ENCODE results near the gene ZNF70. TPM values are rescaled to one million over a fixed set of nuclear protein-coding genes. Genes with fewer than 3 reads are reported as not detected.
A peak's percentile ranks its signal among the peaks of the same experiment; 100 is the strongest.

ZNF70 gene
- total and polyA plus RNA-seq, 2 of the 13 experiments (the other 11 are each of a cell fraction or from before 2014, with no cell fraction given), result 0.62 to 3.6 TPM

- CTCF ChIA-PET (ENCODE audit: low intra/inter-chr PET ratio, low total read pairs), result no interaction called here
- BruUV-seq (replicated peaks), result TSS peak; percentile 93
- no peak for DNase-seq (ENCODE audit: low spot score)
- Histone ChIP-seq H3K9ac (ENCODE audit: insufficient read depth, low read depth, low read length) (peak overlapping the region; percentile 99), H4K20me1 (ENCODE audit: insufficient read depth, low read length) (peaks cover 23% of the 10 kb centered on the region), H2AFZ (ENCODE audit: low read length) (peak overlapping the region; percentile 58), H3K36me3 (replicated peaks in 1 of 2; ENCODE audit: control insufficient read depth in 1 of 2, insufficient read depth in 2 of 2, low read length in 2 of 2) (peaks cover 0 to under 1% of the 10 kb centered on the region in 2 experiments; a peak in 2 of 5 replicates), H3K4me3 (replicated peaks in 1 of 3; ENCODE audit: insufficient read depth in 1 of 3, low read depth in 2 of 3, low read length in 3 of 3) (peak overlapping the region; percentile 84 to 92 (median 90)), H3K4me2 (ENCODE audit: low read depth, low read length) (peak overlapping the region; percentile 99), H3K79me2 (ENCODE audit: insufficient read depth, low read length) (peaks cover 37% of the 10 kb centered on the region), H3K27me3 (ENCODE audit: control insufficient read depth in 1 of 2, insufficient read depth in 2 of 2, low read length in 2 of 2) (no peaks in the 10 kb centered on the region), H3K9me3 (ENCODE audit: low read length) (no peaks in the 10 kb centered on the region), H3K4me1 (ENCODE audit: insufficient read depth, low read length) (peaks cover 78% of the 10 kb centered on the region), H3K27ac (ENCODE audit: extremely low read length, insufficient read depth, low read length) (peak overlapping the region; percentile 99)
- 42% methylated on average over 4 of the region's 9 CpGs for WGBS (ENCODE audit: low lambda C conversion rate)
- intact Hi-C loops (cut with micrococcal nuclease; ENCODE audit: unreplicated experiment) (loop anchor here (5.0 kb wide), 1 partner anchor 71 kb away; the partner anchor contains the start of gene SLC2A11), in situ Hi-C loops (cut with HindIII; ENCODE audit: extremely low pct_ligation_motif_present, low pct_unique_long_range_greater_than_20kb) (no loop called here)
- POLR2A ChIA-PET, result interaction anchor here (0.6 to 7.1 kb wide), 5 partner anchors 11 to 71 kb away, joined by 3 to 201 read pairs (median 5); partner anchors contain the start of genes CHCHD10, MMP11 and SLC2A11
- ATAC-seq, result peak; percentile 15
- FAIRE-seq, result no peak
- TF ChIP-seq SMAD3 (CRISPR knock-in tag; IDR thresholded peaks at IDR 0.05) (0 out of 2 replicates have a peak, but pooled peaks have one; percentile 13), KIAA2018 (CRISPR knock-in tag; IDR thresholded peaks at IDR 0.05; ENCODE audit: borderline replicate concordance) (no peak), ZNF782 (CRISPR knock-in tag; IDR thresholded peaks at IDR 0.05; ENCODE audit: borderline replicate concordance) (0 out of 2 replicates have a peak, but pooled peaks have one; percentile 16), TFE3 (CRISPR knock-in tag; IDR thresholded peaks at IDR 0.05) (no peak), DR1 (CRISPR knock-in tag; IDR thresholded peaks at IDR 0.05) (peak; percentile 8; the same call in 1 of the 2 replicates), AHDC1 (CRISPR knock-in tag; IDR thresholded peaks at IDR 0.05; ENCODE audit: borderline replicate concordance) (no peak)
Measured at GRCh38 chr22:23786261-23786710, 35.4 kb upstream of the ZNF70 start.
